Measurements from ENCODE around the gene SULF2. TPM values are rescaled to one million over a fixed set of nuclear protein-coding genes. Genes with fewer than 3 reads are reported as not detected.
"Not testable (repeated sequence)": the region's sequence is repeated elsewhere in the genome, so short reads cannot be mapped to it uniquely, and the experiment has no call there.

Gene SULF2
- total RNA-seq = 10 to 100 TPM; 37.2 to 55.1 TPM
- long read RNA-seq, full-length matches to known transcripts = 3 of 28 reads
- long read RNA-seq, partial matches to known transcripts = 15 of 28 reads
- long read RNA-seq, other reads (novel, unspliced or antisense) = 10 of 28 reads

- ATAC-seq (peak; percentile 6 to 42), DNase-seq (peak; percentile 66)
- intact Hi-C loops (cut with DNase I) = loop anchor here in 1 of 2 donors (5.0 kb wide), 1 partner anchor 832 kb away; no protein-coding TSS in a partner anchor
Measured at GRCh38 chr20:47785311-47785853, at the start of gene SULF2. Gene SULF2, minus strand, starts transcription at chr20:47785481. Its CDS starts 28,118 bp downstream, at chr20:47757363.

GRCh38 chr20:47831675-47832074, 46.4 kb upstream of the SULF2 start:
- intact Hi-C loops (cut with DNase I); ATAC-seq; DNase-seq: not testable (repeated sequence)

GRCh38 chr20:47826716-47827115, 41.4 kb upstream of the SULF2 start:
- DNase-seq; ATAC-seq; intact Hi-C loops (cut with DNase I): not testable (repeated sequence)

- ATAC-seq; intact Hi-C loops (cut with DNase I); DNase-seq: not testable (repeated sequence)
Measured at GRCh38 chr20:47826006-47826405, 40.7 kb upstream of the SULF2 start.

- ATAC-seq = no peak
- intact Hi-C loops (cut with DNase I) = no loop called here
- DNase-seq = no peak
Measured at GRCh38 chr20:47825011-47825762, 39.9 kb upstream of the SULF2 start.

GRCh38 chr20:47823941-47824340, 38.7 kb upstream of the SULF2 start:
- ATAC-seq; intact Hi-C loops (cut with DNase I); DNase-seq: not testable (repeated sequence)

GRCh38 chr20:47821481-47822100, 36.3 kb upstream of the SULF2 start:
- ATAC-seq (no peak), DNase-seq (no peak)
- intact Hi-C loops (cut with DNase I) = no loop called here

DNA sequence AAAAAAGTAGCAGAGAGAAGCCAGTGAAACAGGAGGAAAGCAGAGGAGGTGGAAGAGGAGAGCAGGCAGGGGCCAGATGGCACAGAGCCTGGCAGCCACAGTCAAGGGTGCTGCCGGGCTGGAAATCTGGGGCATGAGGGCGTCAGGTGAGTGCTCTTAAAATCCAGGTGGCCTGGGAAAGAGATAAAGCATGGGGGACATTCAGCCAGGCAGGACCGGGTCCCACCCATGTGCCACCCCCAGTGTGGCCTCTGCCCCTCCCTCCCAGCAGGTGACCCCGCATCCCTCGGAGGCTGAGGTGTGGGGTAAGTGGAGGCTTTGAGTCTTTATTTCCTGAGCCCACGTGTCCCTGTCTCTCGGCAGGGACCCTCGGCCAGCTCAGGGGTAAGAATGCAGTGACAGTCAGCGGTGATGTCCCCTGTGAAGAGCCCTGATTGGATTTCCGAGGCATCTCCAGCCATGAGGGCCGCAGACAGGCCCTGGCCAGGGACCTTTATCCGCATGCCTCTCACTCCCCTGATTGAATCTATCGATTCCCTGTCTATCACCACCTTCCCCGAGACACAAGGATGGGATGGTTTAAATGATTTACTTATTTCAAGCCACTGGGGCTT, 33.8 kb upstream of the SULF2 start:
- ATAC-seq (no peak), DNase-seq (no peak)
- intact Hi-C loops (cut with DNase I) = no loop called here

DNA sequence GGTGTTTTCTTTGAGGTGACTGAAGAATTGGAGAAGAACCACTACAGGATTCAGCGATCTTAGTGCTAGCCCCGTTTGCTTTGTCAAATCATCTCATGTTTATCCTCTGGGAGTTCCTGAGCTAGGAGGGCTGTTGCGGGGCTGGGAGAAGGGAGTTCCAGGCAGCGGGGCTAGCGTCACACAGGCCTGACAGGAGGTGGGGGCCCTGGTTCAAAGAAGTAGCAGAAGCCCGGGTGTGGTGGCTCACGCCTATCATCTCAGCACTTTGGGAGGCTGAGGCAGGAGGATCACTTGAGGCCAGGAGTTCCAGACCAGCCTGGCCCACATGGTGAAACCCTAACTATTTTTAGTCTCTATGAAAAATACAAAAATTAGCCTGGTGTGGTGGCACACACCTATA, 33.2 kb upstream of the SULF2 start:
- no peak for DNase-seq
- intact Hi-C loops (cut with DNase I) = no loop called here
- ATAC-seq = no peak

DNA sequence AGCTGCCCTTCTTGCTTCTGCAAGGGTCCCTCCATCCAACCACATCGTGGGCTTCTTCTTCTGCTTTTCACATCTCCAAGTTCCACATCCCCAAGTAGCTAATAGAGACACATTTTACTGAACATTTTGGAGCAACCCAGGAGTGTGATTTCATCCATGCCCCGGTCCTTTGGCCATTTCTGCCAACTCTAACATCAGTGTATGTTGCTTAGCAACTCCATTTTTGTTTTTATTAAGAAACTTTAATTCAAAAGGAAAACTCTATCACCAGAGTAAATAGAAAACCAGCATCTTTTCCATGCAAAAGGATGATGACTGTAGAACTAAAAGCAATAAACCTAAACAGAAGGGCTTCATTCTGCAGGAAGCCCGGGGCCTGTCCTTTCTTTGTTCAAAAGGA, 32.7 kb upstream of the SULF2 start:
- ATAC-seq (no peak), DNase-seq (no peak)
- intact Hi-C loops (cut with DNase I) = no loop called here

GRCh38 chr20:47817573-47817972, 32.3 kb upstream of the SULF2 start:
- ATAC-seq (no peak), DNase-seq (no peak)
- intact Hi-C loops (cut with DNase I) = no loop called here

- intact Hi-C loops (cut with DNase I) = no loop called here
- no peak for ATAC-seq
- DNase-seq = no peak
Measured at GRCh38 chr20:47816487-47817451, 31.5 kb upstream of the SULF2 start.

GRCh38 chr20:47815866-47816265, 30.6 kb upstream of the SULF2 start:
- ATAC-seq = no peak
- intact Hi-C loops (cut with DNase I) = no loop called here
- DNase-seq = no peak

- intact Hi-C loops (cut with DNase I) = no loop called here
- no peak for ATAC-seq
- DNase-seq = no peak
Measured at GRCh38 chr20:47815416-47815806, 30.1 kb upstream of the SULF2 start.

GRCh38 chr20:47814632-47815415, 29.5 kb upstream of the SULF2 start:
- no peak for ATAC-seq
- no peak for DNase-seq
- intact Hi-C loops (cut with DNase I) = no loop called here

DNA sequence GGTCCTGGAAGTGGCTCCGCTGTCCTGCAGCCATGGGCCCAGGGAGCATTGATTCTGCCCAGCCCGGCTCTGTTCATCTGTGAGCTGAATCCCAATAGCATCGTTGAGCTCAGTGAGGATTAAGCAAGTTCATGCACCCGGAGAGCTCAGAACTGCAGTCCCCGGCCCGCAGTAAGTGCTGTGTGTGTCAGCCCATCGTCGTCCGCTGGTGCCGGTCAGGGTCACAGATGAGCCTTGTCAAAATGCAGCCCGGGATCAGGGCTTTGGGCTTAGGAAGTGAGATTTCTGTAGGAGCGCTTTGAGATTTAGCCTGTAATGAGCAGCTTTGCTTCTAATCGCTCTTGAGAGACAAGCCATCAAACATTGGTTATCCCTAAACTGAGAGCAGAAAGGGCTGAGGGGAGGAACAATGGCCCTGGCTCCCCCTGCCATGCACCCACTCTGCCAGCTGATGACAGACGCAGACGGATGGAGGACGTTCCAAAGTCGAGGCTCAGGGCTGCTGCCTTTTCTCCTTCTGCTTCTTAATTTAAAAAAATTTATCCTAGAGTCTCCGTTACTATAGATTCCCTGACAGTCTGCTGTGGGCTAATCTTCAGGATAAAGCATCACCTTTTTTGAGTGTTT, 25.6 kb upstream of the SULF2 start:
- DNase-seq (peak; percentile 11), ATAC-seq (no peak)
- intact Hi-C loops (cut with DNase I) = no loop called here

GRCh38 chr20:47810116-47810677, 24.9 kb upstream of the SULF2 start:
- DNase-seq (peak; percentile 2), ATAC-seq (no peak)
- intact Hi-C loops (cut with DNase I) = no loop called here

All from left cardiac atrium (tissue), 4 donors.